ENCODE measurements around the gene KLHDC7B. TPM values are rescaled to one million over a fixed set of nuclear protein-coding genes. Genes with fewer than 3 reads are reported as not detected.

KLHDC7B gene
- total and polyA plus RNA-seq, 2 of the 13 experiments (the other 11 are each of a cell fraction or from before 2014, with no cell fraction given): 0.11 TPM; not detected in 1

- TF ChIP-seq FUBP1 (CRISPR knock-in tag; IDR thresholded peaks at IDR 0.05; ENCODE audit: borderline replicate concordance) (no peak), CREM (IDR thresholded peaks at IDR 0.05) (no peak), CREM (CRISPR knock-in tag; IDR thresholded peaks at IDR 0.05) (no peak), GZF1 (CRISPR knock-in tag; IDR thresholded peaks at IDR 0.05) (no peak), PBX3 (CRISPR knock-in tag; IDR thresholded peaks at IDR 0.05; ENCODE audit: borderline replicate concordance) (no peak), GATA4 (IDR thresholded peaks at IDR 0.05; ENCODE audit: borderline replicate concordance, low read depth) (no peak; the same call in 1 of the 2 replicates), SETDB1 (CRISPR knock-in tag; IDR thresholded peaks at IDR 0.05; ENCODE audit: borderline replicate concordance) (no peak), ZKSCAN1 (IDR thresholded peaks at IDR 0.05; ENCODE audit: low read length) (no peak), GLI4 (CRISPR knock-in tag; IDR thresholded peaks at IDR 0.05; ENCODE audit: borderline replicate concordance) (no peak), MIXL1 (CRISPR knock-in tag; IDR thresholded peaks at IDR 0.05) (no peak), ZNF7 (CRISPR knock-in tag; IDR thresholded peaks at IDR 0.05) (no peak), ZNF484 (CRISPR knock-in tag; IDR thresholded peaks at IDR 0.05; ENCODE audit: borderline replicate concordance, low read depth) (no peak), NR2F1 (CRISPR knock-in tag; IDR thresholded peaks at IDR 0.05) (no peak), MED13 (CRISPR knock-in tag; IDR thresholded peaks at IDR 0.05) (no peak), ZNF839 (CRISPR knock-in tag; IDR thresholded peaks at IDR 0.05; ENCODE audit: borderline replicate concordance) (no peak; the same call in 1 of the 2 replicates), CSRNP1 (CRISPR knock-in tag; IDR thresholded peaks at IDR 0.05) (peak; percentile 48; the same call in 1 of the 2 replicates), KAT7 (CRISPR knock-in tag; IDR thresholded peaks at IDR 0.05; ENCODE audit: borderline replicate concordance) (no peak; the same call in 1 of the 2 replicates), SAFB2 (CRISPR knock-in tag; IDR thresholded peaks at IDR 0.05; ENCODE audit: borderline replicate concordance, low read depth) (no peak), RXRA (CRISPR knock-in tag; IDR thresholded peaks at IDR 0.05) (no peak), ZNF44 (CRISPR knock-in tag; IDR thresholded peaks at IDR 0.05) (no peak; the same call in 1 of the 2 replicates), TIGD3 (CRISPR knock-in tag; IDR thresholded peaks at IDR 0.05; ENCODE audit: borderline replicate concordance) (no peak), STAG1 (CRISPR knock-in tag; IDR thresholded peaks at IDR 0.05) (no peak; the same call in 1 of the 2 replicates), TARDBP (CRISPR knock-in tag; IDR thresholded peaks at IDR 0.05) (no peak)
These were observed 19.4 kb upstream of the KLHDC7B start (continued) for GRCh38 chr22:50526108-50526833.
